ENCODE measurements around the gene AP3M1.

AP3M1 gene

GRCh38 chr10:74086317-74086716 lies 64.3 kb downstream of the AP3M1 start:
- H3K9me3 ChIP-seq (ENCODE audit: control insufficient read depth, low read depth, low read length): no peaks in the 10 kb centered on the region
- no peak overlapping the region for H3K27ac ChIP-seq (ENCODE audit: low read length)
- H3K9ac ChIP-seq (ENCODE audit: low read length): no peak overlapping the region
- H3K4me3 ChIP-seq (ENCODE audit: low read length): no peak overlapping the region
- H3K36me3 ChIP-seq (ENCODE audit: control insufficient read depth, low read depth, low read length): peaks cover 75% of the 10 kb centered on the region
- H3K4me1 ChIP-seq (ENCODE audit: control insufficient read depth, low read depth, low read length): peaks cover 3% of the 10 kb centered on the region
- H3K27me3 ChIP-seq (ENCODE audit: control insufficient read depth, insufficient read depth, low read length): no peaks in the 10 kb centered on the region

GRCh38 chr10:74084955-74085354 lies 65.7 kb downstream of the AP3M1 start:
- H3K4me1 ChIP-seq (ENCODE audit: control insufficient read depth, low read depth, low read length): peaks cover 17% of the 10 kb centered on the region
- H3K9me3 ChIP-seq (ENCODE audit: control insufficient read depth, low read depth, low read length): no peaks in the 10 kb centered on the region
- H3K27ac ChIP-seq (ENCODE audit: low read length): no peak overlapping the region
- H3K9ac ChIP-seq (ENCODE audit: low read length): no peak overlapping the region
- peaks cover 63% of the 10 kb centered on the region for H3K36me3 ChIP-seq (ENCODE audit: control insufficient read depth, low read depth, low read length)
- no peak overlapping the region for H3K4me3 ChIP-seq (ENCODE audit: low read length)
- no peaks in the 10 kb centered on the region for H3K27me3 ChIP-seq (ENCODE audit: control insufficient read depth, insufficient read depth, low read length)

- Histone ChIP-seq H3K4me1 (ENCODE audit: control insufficient read depth, low read depth, low read length) (peaks cover 33% of the 10 kb centered on the region), H3K9ac (ENCODE audit: low read length) (no peak overlapping the region), H3K4me3 (ENCODE audit: low read length) (no peak overlapping the region), H3K36me3 (ENCODE audit: control insufficient read depth, low read depth, low read length) (peaks cover 46% of the 10 kb centered on the region), H3K27ac (ENCODE audit: low read length) (no peak overlapping the region), H3K9me3 (ENCODE audit: control insufficient read depth, low read depth, low read length) (no peaks in the 10 kb centered on the region), H3K27me3 (ENCODE audit: control insufficient read depth, insufficient read depth, low read length) (no peaks in the 10 kb centered on the region)
These were observed 67.3 kb downstream of the AP3M1 start for GRCh38 chr10:74083304-74083703.

- peaks cover 44% of the 10 kb centered on the region for H3K4me1 ChIP-seq (ENCODE audit: control insufficient read depth, low read depth, low read length)
- no peaks in the 10 kb centered on the region for H3K9me3 ChIP-seq (ENCODE audit: control insufficient read depth, low read depth, low read length)
- H3K4me3 ChIP-seq (ENCODE audit: low read length): no peak overlapping the region
- H3K27me3 ChIP-seq (ENCODE audit: control insufficient read depth, insufficient read depth, low read length): no peaks in the 10 kb centered on the region
- no peak overlapping the region for H3K27ac ChIP-seq (ENCODE audit: low read length)
- H3K36me3 ChIP-seq (ENCODE audit: control insufficient read depth, low read depth, low read length): peaks cover 39% of the 10 kb centered on the region
- no peak overlapping the region for H3K9ac ChIP-seq (ENCODE audit: low read length)
These were observed 68.5 kb downstream of the AP3M1 start for GRCh38 chr10:74081941-74082718.

- H3K4me1 ChIP-seq (ENCODE audit: control insufficient read depth, low read depth, low read length): peaks cover 49% of the 10 kb centered on the region
These were observed 69.3 kb downstream of the AP3M1 start for GRCh38 chr10:74081192-74081803.

GRCh38 chr10:74079936-74080590 lies 70.6 kb downstream of the AP3M1 start:
- no peaks in the 10 kb centered on the region for H3K27me3 ChIP-seq (ENCODE audit: control insufficient read depth, insufficient read depth, low read length)
- peak overlapping the region; percentile 1 for H3K4me3 ChIP-seq (ENCODE audit: low read length)
- H3K27ac ChIP-seq (ENCODE audit: low read length): peak overlapping the region; percentile 5
- peak overlapping the region; percentile 5 for H3K9ac ChIP-seq (ENCODE audit: low read length)
- no peaks in the 10 kb centered on the region for H3K9me3 ChIP-seq (ENCODE audit: control insufficient read depth, low read depth, low read length)
- peaks cover 43% of the 10 kb centered on the region for H3K36me3 ChIP-seq (ENCODE audit: control insufficient read depth, low read depth, low read length)
- H3K4me1 ChIP-seq (ENCODE audit: control insufficient read depth, low read depth, low read length): peaks cover 49% of the 10 kb centered on the region

More at GRCh38 chr10:74081192-74081803, 69.3 kb downstream of the AP3M1 start:
- Histone ChIP-seq H3K27me3 (ENCODE audit: control insufficient read depth, insufficient read depth, low read length) (no peaks in the 10 kb centered on the region), H3K27ac (ENCODE audit: low read length) (no peak overlapping the region), H3K4me3 (ENCODE audit: low read length) (no peak overlapping the region), H3K9ac (ENCODE audit: low read length) (no peak overlapping the region), H3K36me3 (ENCODE audit: control insufficient read depth, low read depth, low read length) (peaks cover 39% of the 10 kb centered on the region), H3K9me3 (ENCODE audit: control insufficient read depth, low read depth, low read length) (no peaks in the 10 kb centered on the region)

- Histone ChIP-seq H3K4me3 (ENCODE audit: low read length) (peak overlapping the region; percentile 1), H3K36me3 (ENCODE audit: control insufficient read depth, low read depth, low read length) (peaks cover 47% of the 10 kb centered on the region), H3K9ac (ENCODE audit: low read length) (peak overlapping the region; percentile 5), H3K27me3 (ENCODE audit: control insufficient read depth, insufficient read depth, low read length) (no peaks in the 10 kb centered on the region), H3K27ac (ENCODE audit: low read length) (peak overlapping the region; percentile 5), H3K4me1 (ENCODE audit: control insufficient read depth, low read depth, low read length) (peaks cover 49% of the 10 kb centered on the region), H3K9me3 (ENCODE audit: control insufficient read depth, low read depth, low read length) (no peaks in the 10 kb centered on the region)
These were observed 71.3 kb downstream of the AP3M1 start for GRCh38 chr10:74079028-74079935.

- Histone ChIP-seq H3K9me3 (ENCODE audit: control insufficient read depth, low read depth, low read length) (no peaks in the 10 kb centered on the region), H3K27ac (ENCODE audit: low read length) (no peak overlapping the region), H3K9ac (ENCODE audit: low read length) (no peak overlapping the region), H3K4me1 (ENCODE audit: control insufficient read depth, low read depth, low read length) (peaks cover 49% of the 10 kb centered on the region), H3K27me3 (ENCODE audit: control insufficient read depth, insufficient read depth, low read length) (no peaks in the 10 kb centered on the region), H3K36me3 (ENCODE audit: control insufficient read depth, low read depth, low read length) (peaks cover 53% of the 10 kb centered on the region), H3K4me3 (ENCODE audit: low read length) (no peak overlapping the region)
These were observed 72.6 kb downstream of the AP3M1 start for GRCh38 chr10:74078037-74078436.

- no peaks in the 10 kb centered on the region for H3K27me3 ChIP-seq (ENCODE audit: control insufficient read depth, insufficient read depth, low read length)
- peaks cover 54% of the 10 kb centered on the region for H3K36me3 ChIP-seq (ENCODE audit: control insufficient read depth, low read depth, low read length)
- H3K9me3 ChIP-seq (ENCODE audit: control insufficient read depth, low read depth, low read length): no peaks in the 10 kb centered on the region
- no peak overlapping the region for H3K9ac ChIP-seq (ENCODE audit: low read length)
- no peak overlapping the region for H3K27ac ChIP-seq (ENCODE audit: low read length)
- H3K4me3 ChIP-seq (ENCODE audit: low read length): no peak overlapping the region
- H3K4me1 ChIP-seq (ENCODE audit: control insufficient read depth, low read depth, low read length): peaks cover 49% of the 10 kb centered on the region
These were observed 73.2 kb downstream of the AP3M1 start for GRCh38 chr10:74077416-74077815.

- Histone ChIP-seq H3K27ac (ENCODE audit: low read length) (no peak overlapping the region), H3K4me3 (ENCODE audit: low read length) (no peak overlapping the region), H3K36me3 (ENCODE audit: control insufficient read depth, low read depth, low read length) (peaks cover 50% of the 10 kb centered on the region), H3K27me3 (ENCODE audit: control insufficient read depth, insufficient read depth, low read length) (no peaks in the 10 kb centered on the region), H3K4me1 (ENCODE audit: control insufficient read depth, low read depth, low read length) (peaks cover 49% of the 10 kb centered on the region), H3K9me3 (ENCODE audit: control insufficient read depth, low read depth, low read length) (no peaks in the 10 kb centered on the region), H3K9ac (ENCODE audit: low read length) (no peak overlapping the region)
These were observed 73.7 kb downstream of the AP3M1 start for GRCh38 chr10:74076961-74077360.

GRCh38 chr10:74075906-74076305 lies 74.7 kb downstream of the AP3M1 start:
- Histone ChIP-seq H3K4me3 (ENCODE audit: low read length) (no peak overlapping the region), H3K9ac (ENCODE audit: low read length) (no peak overlapping the region), H3K27ac (ENCODE audit: low read length) (no peak overlapping the region), H3K36me3 (ENCODE audit: control insufficient read depth, low read depth, low read length) (peaks cover 54% of the 10 kb centered on the region), H3K9me3 (ENCODE audit: control insufficient read depth, low read depth, low read length) (no peaks in the 10 kb centered on the region), H3K4me1 (ENCODE audit: control insufficient read depth, low read depth, low read length) (peaks cover 45% of the 10 kb centered on the region), H3K27me3 (ENCODE audit: control insufficient read depth, insufficient read depth, low read length) (no peaks in the 10 kb centered on the region)
